HG02943 (cell line): ENCODE results near the gene TBC1D30.
"Not testable (repeated sequence)": the region's sequence is repeated elsewhere in the genome, so short reads cannot be mapped to it uniquely, and the experiment has no call there.

Experiments used
- ATAC-seq: cut with Tn5 transposase; IDR thresholded peaks from one replicate; pipeline ENCODE4 v1.9.1; 2021; ENCODE audit warnings: mild to moderate bottlenecking, low read depth, moderate library complexity; ENCODE audit not compliant: unreplicated experiment

The TBC1D30 gene

DNA sequence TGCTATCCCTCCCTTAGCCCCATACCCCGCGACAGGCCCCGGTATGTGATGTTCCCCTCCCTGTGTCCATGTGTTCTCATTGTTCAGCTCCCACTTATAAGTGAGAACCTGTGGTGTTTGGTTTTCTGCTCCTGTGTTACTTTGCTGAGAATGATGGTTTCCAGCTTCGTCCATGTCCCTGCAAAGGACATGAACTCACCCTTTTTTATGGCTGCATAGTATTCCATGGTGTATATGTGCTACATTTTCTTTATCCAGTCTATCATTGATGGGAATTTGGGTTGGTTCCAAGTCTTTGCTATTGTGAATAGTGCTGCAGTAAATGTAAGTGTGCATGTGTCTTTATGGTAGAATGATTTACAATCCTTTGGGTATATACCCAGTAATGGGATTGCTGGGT lies 24.0 kb downstream of the TBC1D30 start:
- not testable (repeated sequence) for ATAC-seq

DNA sequence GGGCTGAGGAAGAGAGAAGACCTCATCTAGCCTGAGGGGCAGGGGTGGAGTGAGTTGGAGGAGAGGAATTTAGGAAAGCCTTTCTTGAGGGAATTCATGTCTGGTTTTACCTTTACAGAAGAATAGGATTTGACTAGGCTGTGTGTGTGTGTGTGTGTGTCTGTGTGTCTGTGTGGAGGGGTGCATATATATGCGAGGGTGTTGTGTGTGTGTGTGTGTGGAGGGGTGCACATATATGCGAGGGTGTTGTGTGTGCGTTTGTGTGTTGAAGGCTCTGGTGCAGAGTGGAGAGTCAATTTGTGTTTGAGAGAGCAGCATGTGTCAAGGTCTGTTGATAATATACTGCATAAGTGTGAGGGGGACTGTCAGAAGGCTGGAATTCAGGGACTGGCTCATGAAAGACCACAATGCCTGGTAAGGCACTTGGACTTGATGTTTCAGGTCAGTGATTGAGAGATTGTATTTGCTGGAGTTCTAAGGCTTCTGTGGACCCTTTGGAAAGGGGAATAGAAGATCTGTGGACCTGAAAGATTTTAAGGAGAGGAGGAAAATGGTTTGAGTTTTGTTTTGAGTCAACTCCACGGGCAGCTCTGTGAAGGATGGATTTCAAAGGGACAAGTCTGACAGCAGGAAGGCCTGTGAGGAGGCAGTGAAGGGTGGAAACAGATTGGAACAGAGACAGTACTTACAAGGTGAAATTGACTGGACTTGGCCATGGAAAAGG lies 34.6 kb downstream of the TBC1D30 start:
- ATAC-seq, result no peak

DNA sequence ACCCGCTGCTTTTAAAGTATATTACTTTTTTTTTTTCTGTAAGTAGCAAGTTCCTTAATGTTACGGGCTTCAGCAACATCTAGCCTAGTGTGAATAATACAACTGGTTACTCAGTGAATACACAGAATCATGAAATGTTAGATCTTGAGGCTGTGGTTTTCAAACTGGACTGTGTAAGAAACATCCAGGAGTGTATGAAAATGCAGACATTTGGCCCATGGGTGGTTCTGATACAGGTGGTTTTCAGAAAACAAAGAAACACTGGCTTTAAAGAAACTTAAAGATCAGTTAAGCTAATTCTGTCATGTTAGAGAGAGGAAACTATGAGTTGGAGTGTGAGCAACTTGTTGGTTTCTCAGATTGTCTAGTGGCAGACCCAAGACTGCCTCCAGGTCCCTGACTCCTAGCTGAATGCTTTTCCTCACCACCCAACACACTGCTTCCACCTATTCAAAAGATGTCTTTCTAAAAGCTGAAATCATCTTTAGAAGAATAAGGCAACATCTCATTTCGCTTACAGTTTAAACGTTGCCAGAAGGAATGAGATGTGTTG lies 36.1 kb downstream of the TBC1D30 start:
- ATAC-seq, result no peak

DNA sequence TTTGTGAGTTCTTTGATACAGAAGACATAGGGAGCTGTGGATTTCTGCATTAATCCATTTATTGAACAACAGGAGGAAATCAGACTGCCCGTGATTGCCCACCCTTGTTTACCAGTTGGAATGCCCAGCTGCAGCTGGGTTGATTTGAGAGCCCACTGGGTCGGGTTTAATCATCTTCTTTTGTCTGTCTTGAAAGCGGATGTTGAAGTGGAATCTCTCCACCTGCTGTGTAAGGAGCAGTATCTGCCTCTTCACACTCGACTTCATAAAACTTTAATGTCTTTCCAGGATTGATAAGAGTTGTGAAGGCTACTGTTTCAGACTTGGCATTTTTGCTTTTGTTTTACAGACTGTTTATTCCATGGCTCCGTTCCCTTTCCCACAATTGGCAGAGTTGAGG lies 39.9 kb downstream of the TBC1D30 start:
- no peak for ATAC-seq

DNA sequence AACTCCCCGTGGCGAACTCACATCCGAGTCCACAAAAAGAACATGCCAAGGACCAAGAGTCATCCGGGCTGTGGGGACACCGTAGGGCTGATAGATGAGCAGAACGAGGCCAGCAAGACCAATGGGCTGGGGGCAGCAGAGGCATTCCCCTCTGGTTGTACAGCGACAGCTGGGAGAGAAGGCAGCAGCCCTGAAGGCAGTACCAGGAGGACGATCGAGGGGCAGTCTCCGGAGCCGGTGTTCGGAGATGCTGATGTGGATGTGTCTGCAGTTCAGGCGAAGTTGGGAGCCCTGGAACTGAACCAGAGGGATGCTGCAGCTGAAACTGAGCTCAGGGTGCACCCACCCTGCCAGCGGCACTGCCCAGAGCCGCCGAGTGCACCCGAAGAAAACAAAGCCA lies 50.7 kb downstream of the TBC1D30 start:
- ATAC-seq, result no peak

DNA sequence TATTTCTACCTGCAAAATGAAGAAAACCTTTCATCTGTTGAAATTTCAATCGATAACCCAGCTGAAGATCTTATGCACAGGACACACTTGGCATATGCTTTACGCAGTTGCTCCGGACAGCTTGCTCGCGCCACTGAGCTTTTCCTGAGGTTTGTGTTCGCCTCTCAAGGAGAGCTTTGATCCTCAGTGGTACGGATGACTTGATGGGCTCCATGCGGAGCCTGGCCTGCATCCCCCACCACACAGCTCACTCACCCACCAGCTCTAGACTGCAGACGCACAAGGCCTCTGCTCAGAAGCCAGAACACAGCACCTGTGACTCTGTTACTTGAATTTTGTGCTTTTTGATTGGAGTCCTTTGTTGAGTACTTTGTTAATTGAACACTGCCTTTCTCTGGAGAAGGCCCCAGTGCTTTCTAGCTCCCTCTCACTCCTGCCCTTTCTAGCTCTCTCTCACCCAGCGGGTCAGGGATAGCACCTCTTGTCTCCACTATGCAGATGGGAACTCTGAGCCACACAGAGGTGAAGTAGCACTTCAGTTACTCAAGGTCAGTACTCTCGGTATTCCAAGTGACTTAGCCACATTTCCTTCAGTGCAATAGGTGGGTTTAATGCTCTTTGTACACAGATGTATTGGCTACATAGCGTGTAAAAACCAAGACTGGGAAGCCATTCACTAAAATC lies 52.1 kb downstream of the TBC1D30 start:
- ATAC-seq, result no peak

DNA sequence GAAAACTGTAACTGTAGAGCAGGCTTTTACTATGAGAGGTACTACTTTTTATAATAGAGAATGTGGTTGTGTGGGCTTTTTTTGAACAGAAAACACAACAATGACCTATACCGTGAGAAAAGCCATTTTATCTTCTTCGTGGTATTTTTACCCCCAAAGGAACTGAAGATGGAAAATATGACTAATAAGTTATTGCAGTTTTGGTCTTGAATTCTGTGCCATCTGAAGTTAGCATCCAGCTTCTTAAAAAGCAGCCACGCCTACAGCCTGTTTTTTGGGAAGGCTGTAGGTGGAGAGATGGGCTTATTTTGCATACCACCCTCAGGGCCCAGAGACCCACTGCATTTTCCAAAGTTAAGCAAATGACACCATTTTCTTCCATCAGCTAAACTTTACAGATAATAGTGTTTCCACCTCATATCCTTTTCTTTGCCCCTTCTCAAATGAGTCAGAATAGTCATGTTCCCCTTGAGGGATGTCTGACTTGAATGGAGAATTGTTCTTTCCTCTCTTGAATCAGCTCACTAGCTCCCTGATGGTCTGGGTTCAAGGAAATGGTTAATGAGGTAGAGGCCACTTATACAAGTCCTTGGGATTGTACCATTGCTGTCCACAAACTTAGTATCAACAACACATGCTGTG lies 53.0 kb downstream of the TBC1D30 start:
- ATAC-seq, result no peak

DNA sequence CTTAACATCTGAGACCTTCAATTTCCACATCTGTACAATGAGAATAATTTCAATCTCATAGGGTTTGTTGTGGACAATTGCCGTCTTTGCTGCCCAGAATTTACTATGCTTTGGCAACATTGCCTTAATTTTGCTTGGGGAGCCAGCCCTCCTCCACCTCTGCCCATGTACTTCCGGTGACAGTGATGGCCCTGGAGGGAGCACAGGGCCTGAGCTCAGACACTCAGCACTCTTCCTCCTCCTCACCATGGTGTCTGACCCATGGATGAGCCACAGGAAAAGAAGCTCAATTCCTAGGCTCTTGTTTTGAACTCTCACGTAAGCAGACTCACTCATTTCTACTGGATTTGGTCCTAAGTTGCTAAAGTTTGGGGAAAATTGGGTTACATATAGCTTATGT lies 58.2 kb downstream of the TBC1D30 start:
- no peak for ATAC-seq

DNA sequence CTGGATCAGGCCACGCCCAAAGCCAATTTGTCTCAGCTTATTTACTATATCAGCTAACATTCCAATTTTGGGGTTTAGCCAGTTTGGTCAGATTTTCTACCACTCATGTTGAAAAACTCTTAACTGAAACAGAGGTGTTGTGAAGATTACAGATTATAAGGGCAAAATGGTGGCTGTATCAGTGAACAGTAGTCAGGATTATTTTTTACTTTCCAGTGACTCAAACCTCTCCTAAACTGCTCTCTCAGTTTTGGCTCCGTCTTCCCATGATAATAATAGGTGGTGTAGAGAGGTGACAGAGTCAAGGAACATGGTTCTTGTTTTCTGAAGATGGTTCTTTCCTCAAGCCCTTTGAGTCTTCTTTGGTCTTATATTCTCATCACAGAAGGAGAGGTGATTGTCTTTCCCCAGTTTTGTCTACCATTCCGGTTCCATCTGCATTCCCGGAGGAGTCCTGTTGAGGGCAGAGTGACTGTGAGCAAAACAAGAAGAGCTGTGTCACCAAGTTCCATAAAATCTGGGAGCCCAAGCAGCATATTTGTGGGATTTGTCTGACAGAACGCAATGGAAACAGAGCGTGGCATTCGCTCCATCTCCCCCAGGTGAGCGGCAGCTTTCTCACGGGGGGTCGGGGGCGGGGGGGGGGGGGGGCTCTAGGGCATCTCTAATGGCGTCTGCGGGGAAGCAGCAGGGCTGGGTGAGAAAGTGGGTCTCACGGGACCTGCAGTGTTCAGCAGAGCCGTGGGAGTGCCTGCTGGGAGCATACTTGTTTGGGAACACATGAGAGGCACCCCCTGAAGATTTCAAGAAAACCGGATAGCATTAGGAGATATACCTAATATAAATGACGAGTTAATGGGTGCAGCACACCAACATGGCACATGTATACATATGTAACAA lies 59.1 kb downstream of the TBC1D30 start:
- ATAC-seq, result no peak

DNA sequence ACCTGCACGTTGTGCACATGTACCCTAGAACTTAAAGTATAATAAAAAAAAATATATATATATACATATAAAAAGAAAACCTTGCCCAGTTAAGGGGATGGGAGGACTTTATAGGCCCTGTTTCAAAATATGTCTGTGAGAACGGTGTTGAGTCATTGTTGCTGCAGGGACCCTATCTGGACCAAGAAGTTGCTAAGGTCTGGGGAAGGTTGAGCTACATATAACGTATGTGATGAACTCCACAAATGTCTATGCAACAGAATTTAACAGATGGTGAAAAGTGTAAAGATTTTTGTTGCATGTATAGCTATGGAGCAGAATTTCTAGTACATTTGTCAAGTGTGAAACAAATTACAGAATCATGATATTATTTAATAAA lies 59.7 kb downstream of the TBC1D30 start:
- ATAC-seq, result no peak

DNA sequence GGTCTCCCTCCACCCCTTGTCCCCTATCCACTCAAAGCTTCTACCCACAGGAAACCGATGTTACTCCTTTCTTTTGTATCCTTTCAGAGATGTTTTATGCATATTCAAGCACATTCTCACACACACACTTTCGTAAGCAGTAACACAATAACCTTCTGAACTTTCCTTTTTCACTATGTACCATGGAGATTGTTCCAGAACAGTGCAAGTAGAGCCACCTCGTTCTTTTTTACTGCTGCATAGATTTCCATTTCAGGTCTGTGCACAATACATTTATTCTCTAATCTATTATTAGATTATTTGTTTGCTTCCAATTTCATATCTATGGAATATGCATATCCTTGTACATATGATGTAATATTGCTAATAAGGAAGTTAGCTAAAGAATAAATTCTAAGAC lies 60.3 kb downstream of the TBC1D30 start:
- no peak for ATAC-seq

DNA sequence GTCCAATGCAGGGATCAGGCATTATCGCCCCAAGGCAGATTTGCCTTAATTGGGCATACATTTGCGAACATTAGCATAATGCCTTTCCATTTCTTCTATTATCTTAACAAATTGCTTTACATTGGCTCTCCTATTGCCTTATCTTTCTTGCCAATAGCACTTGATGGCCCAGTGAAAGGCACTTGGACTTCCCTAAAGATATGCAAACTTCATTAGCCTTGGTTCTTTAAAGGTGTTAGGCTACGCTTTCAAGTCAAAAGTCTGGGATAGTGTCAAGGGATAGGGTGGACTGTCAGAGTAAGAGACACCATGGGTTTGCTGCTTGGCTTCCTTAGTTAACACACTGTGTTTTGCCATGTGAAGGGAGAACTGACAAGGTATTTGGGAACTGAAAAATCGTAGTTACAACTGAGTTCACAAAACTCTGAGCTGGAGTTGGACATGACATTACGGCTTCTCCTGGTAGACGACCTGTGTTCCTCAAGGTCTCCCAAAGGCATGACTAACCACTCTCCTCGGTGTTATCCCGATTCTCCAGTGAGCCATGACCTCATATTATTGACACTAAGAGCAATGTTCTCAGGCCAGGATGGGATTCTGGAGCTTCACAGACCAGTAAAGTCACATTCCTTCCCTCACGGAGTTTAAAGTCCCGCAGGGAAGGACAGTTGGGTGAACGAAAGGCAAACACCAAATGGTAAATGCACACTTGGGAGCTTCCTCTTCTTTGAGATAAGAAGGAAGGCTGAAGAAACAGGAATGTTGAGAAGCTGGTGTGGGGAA lies 65.2 kb downstream of the TBC1D30 start:
- no peak for ATAC-seq

DNA sequence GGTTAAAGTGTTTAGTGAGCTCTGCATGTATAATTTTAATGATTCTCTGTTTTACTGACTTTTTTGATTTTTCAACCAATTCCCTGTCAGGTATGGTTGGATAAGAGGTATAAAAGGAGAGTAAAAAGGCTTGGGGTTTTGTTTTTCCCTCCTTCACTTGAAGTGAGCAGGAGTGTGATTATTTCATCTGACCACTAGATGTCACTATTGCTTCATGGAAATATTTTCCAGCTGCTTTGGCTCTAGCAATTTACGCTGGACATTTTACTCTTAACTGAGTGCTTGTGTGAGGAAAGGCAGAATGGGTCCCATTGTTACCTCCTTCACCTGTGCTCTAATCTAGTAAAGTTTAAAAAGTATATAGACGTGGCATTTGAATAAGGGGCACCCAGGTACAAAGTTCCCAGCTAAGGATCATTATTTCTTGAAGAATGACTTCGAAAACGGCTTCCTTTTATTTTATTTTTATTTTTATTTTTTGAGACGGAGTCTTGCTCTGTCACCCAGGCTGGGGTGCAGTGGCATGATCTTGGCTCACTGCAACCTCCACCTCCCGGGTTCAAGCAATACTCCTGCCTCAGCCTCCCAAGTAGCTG lies 66.5 kb downstream of the TBC1D30 start:
- ATAC-seq, result no peak

DNA sequence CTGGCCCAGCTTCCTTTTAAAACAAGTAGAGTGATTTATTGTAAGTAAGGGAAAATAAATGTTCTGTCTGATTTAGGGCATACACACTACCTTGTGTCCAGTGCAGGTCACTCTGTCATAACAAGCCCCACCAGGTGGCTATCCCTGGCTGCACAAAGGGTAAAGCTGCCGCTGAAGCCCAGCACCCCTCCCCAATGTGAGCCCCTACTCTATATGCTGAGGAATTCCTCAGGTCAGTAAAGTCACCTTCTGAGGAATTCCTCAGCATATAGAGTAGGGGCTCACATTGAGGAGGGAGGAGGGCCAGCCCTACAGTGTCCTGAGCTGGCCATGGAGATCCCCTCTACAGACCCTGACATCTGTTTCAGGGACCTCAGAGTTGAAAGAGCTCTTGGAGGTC lies 67.2 kb downstream of the TBC1D30 start:
- ATAC-seq, result no peak

DNA sequence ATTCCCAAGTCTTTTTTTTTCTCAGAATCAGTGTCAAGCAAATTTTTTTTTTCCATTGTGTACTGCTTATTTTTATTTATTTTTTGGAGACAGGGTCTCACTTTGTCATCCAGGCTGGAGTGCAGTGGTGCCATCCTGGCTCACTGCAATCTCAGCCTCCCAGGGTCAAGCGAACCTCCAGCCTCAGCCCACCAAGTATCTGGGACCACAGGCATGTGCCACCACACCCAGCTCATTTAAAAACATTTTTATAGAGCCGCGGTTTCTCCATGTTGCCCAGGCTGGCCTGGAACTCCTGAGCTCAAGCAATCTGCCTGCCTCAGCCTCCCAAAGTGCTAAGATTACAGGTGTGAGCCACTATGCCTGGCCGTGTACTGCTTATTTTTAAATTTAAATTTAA lies 68.1 kb downstream of the TBC1D30 start:
- no peak for ATAC-seq

DNA sequence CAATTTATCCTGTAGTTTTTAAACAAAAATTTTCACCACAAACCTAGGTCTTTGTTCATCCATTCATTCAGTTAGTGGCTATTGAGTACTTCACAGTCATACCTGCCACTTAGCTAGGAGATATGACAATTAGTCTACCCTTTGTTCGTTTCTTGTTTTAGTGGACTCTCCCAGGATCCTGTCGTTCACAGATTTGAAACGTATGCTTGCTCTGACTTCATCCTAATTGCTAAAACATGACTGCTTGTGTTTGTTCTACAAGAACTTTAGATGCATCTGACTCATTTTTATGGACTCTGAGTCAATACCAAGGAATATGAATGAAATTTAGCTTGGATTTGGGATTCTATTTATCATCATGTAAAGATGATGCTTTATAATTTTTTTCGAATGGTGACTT lies 69.5 kb downstream of the TBC1D30 start:
- no peak for ATAC-seq

DNA sequence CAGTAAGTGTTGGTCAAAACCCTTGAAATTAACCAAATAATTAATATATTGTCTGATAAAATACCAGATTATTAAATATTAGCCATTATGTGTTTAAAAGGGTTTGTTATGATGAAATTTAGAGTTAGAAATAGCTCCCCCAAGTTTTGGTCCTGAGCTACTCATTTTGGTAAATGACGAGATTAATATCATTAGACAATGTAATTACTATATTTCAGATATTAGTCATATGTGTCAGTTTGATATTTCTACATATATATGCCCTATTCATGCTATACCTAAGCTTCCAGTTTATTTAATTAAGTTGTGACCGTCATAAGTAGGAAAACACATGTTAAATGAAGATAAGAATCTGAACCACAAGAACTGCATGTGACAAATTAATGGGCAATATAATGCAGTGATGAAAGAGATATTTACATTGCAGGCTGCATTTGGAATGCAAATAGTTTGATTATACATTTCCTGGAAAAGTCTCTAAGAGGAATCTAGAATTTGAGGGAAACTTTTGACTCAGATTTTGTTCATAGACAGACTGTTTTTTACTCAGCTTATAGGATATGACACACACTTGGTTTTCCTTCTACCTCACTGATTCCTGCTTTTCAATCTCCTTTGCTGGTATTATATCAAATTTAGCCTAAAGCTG lies 70.5 kb downstream of the TBC1D30 start:
- no peak for ATAC-seq

DNA sequence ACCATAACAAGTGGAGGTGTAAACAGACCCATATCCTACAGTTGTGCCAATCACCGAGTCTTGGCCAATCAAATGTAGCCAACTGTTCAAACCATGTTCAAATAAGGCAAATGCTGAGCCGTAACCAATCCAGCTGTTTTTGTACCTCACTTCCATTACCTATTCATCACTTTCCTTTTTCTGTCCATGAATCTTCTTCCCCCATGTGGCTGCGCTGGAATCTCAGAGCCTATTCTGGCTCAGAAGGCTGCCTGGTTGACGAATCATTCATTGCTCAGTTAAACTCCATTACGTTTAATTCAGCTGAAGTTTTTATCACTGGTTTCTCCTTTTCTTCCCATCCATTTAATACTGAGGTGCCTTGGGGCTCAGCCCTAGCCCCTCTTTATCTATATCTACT lies 71.1 kb downstream of the TBC1D30 start:
- no peak for ATAC-seq

DNA sequence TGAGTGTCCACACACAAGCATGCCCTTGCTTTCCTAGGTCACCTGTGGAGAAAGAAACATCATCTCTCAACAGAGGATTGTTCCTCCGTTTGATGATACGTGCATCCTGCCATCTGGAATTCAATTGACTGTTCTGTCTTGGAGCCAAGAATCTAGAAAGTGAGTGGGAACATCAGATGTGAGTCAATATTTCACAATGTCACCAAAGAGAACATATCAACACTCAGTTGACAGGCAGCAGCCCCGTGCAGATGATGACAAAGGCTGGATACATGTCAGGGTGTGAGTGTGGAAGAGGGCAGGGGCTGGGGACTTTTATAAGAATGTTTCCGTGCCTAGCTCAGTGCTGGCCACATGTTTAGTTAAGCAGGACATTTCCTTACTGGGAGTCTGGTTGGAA lies 76.1 kb downstream of the TBC1D30 start:
- ATAC-seq, result no peak
